DOHH2 (cell line): Measurements from ENCODE around the gene KIF26B.

Experiments used
- H3F3A ChIP-seq: fragments of 200-600 bp; sonication (generic), shearing (Covaris generic); 2 replicates; pipeline ENCODE4 v1.6.0; 2016; ENCODE audit warnings: antibody characterized with exemption, mild to moderate bottlenecking; ENCODE audit not compliant: control insufficient read depth, insufficient read depth
- H3K27ac ChIP-seq: fragments of 200-600 bp; sonication (generic); 2 replicates; pipeline ENCODE4 v1.5.1; 2014; ENCODE audit warnings: low read depth, mild to moderate bottlenecking, low read length, moderate library complexity
- H3K27me3 ChIP-seq: fragments of 200-600 bp; sonication (generic); 2 replicates; pipeline ENCODE4 v1.6.1; 2014; ENCODE audit warnings: mild to moderate bottlenecking, low read length, mixed read lengths; ENCODE audit not compliant: control insufficient read depth
- H3K36me3 ChIP-seq: fragments of 200-600 bp; sonication (generic); 2 replicates; pipeline ENCODE4 v1.6.1; 2014; ENCODE audit warnings: mild to moderate bottlenecking, low read length, moderate library complexity, mixed read lengths; ENCODE audit not compliant: control insufficient read depth
- H3K4me1 ChIP-seq: fragments of 200-600 bp; sonication (generic); 2 replicates; pipeline ENCODE4 v1.6.1; 2014; ENCODE audit warnings: mild to moderate bottlenecking, low read length, mixed read lengths; ENCODE audit not compliant: control insufficient read depth
- H3K4me2 ChIP-seq: fragments of 200-600 bp; sonication (generic); 2 replicates; pipeline ENCODE4 v1.6.0; 2014; ENCODE audit warnings: mild to moderate bottlenecking, low read length, moderate library complexity
- H3K4me3 ChIP-seq: fragments of 200-600 bp; sonication (generic); 2 replicates; pipeline ENCODE4 v1.5.1; 2014; ENCODE audit warnings: mild to moderate bottlenecking, low read length, mixed read lengths
- H3K79me2 ChIP-seq: fragments of 200-600 bp; sonication (generic); 2 replicates; pipeline ENCODE4 v1.6.1; 2014; ENCODE audit warnings: mild to moderate bottlenecking, low read length, mixed read lengths; ENCODE audit not compliant: control insufficient read depth
- H3K9me2 ChIP-seq: fragments of 200-600 bp; sonication (generic); replicated peaks from 2 replicates; pipeline ENCODE4 v1.6.1; 2014; ENCODE audit warnings: mild to moderate bottlenecking, low read length, mixed read lengths; ENCODE audit not compliant: control insufficient read depth
- H3K9me3 ChIP-seq: fragments of 200-600 bp; sonication (generic); 2 replicates; pipeline ENCODE4 v1.6.1; 2014; ENCODE audit warnings: antibody characterized with exemption, low read length, mixed read lengths; ENCODE audit not compliant: control insufficient read depth, insufficient read depth
- H4K20me1 ChIP-seq: fragments of 200-600 bp; sonication (generic); 2 replicates; pipeline ENCODE4 v1.6.0; 2014; ENCODE audit warnings: low read depth, mild to moderate bottlenecking, antibody characterized with exemption, low read length, moderate library complexity; ENCODE audit not compliant: control insufficient read depth, insufficient read depth
- EZH2phosphoT487 ChIP-seq: fragments of 200-600 bp; sonication (generic); IDR thresholded peaks from 2 replicates; pipeline ENCODE4 v1.6.1; 2017; ENCODE audit warnings: borderline replicate concordance, mild to moderate bottlenecking, antibody characterized with exemption, low read length, moderate library complexity, mixed read lengths
- TF ChIP-seq, protein P1 (sequence below): fragments of 200-600 bp; sonication (generic); IDR thresholded peaks from one replicate; pipeline ENCODE4 v1.5.1; 2014; ENCODE audit warnings: antibody characterized with exemption, mild to moderate bottlenecking, low read depth, low read length; ENCODE audit not compliant: poor library complexity, severe bottlenecking

KIF26B gene

DNA sequence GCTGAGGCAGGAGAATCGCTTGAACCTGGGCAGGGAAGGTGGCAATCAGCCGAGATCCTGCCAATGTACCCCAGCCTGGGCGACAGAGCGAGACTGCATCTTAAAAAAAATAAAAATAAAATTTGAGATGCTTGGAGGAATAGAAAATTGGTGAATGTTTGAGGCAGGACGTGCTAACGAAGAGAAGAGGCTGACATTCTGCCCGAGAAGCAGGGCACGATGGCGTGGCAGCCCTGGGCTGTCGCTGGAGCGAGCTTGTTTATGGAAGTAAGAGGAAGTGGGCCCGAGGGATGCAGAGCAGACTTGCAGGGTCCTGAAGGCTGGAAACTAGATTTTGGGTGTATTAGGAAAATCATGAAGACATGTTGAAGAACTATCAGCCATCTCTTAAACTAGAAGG, 92.6 kb downstream of the KIF26B start:
- Histone ChIP-seq H3K4me3 (no peak overlapping the region), H3K9me2 (no peaks in the 10 kb centered on the region), H3K27ac (no peak overlapping the region), H3K79me2 (no peaks in the 10 kb centered on the region), H3K27me3 (no peaks in the 10 kb centered on the region), H3K36me3 (no peaks in the 10 kb centered on the region), H3K4me1 (no peaks in the 10 kb centered on the region), H4K20me1 (no peaks in the 10 kb centered on the region), H3K4me2 (no peak overlapping the region), H3K9me3 (no peaks in the 10 kb centered on the region), H3F3A (no peaks in the 10 kb centered on the region)
- TF ChIP-seq, protein P1, sequence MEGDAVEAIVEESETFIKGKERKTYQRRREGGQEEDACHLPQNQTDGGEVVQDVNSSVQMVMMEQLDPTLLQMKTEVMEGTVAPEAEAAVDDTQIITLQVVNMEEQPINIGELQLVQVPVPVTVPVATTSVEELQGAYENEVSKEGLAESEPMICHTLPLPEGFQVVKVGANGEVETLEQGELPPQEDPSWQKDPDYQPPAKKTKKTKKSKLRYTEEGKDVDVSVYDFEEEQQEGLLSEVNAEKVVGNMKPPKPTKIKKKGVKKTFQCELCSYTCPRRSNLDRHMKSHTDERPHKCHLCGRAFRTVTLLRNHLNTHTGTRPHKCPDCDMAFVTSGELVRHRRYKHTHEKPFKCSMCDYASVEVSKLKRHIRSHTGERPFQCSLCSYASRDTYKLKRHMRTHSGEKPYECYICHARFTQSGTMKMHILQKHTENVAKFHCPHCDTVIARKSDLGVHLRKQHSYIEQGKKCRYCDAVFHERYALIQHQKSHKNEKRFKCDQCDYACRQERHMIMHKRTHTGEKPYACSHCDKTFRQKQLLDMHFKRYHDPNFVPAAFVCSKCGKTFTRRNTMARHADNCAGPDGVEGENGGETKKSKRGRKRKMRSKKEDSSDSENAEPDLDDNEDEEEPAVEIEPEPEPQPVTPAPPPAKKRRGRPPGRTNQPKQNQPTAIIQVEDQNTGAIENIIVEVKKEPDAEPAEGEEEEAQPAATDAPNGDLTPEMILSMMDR, result no peak
- TF ChIP-seq EZH2phosphoT487, result no peak

DNA sequence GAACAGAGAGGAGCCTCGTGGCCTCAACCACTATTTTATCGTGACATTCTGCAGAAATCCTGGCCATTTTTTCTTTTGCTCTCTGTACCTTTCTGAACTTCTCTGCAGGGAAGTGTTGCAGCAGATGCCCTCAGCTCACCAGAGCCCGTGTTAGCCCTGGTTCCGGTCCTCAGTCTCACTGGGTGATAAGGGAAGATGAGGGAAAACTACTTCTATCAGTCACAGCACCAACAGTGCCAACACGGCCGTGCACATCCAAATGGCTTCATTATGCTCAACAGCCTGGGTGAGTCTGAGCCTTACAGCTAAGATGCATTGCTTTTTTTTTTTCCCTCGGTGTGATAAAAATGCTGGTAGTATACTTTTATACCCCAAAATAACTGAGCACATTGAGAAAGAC, 93.0 kb downstream of the KIF26B start:
- TF ChIP-seq EZH2phosphoT487, result no peak
- TF ChIP-seq, protein P1, result no peak
- Histone ChIP-seq H3F3A (no peaks in the 10 kb centered on the region), H3K4me2 (no peak overlapping the region), H4K20me1 (no peaks in the 10 kb centered on the region), H3K27me3 (no peaks in the 10 kb centered on the region), H3K4me1 (no peaks in the 10 kb centered on the region), H3K4me3 (no peak overlapping the region), H3K79me2 (no peaks in the 10 kb centered on the region), H3K9me3 (no peaks in the 10 kb centered on the region), H3K9me2 (no peaks in the 10 kb centered on the region), H3K27ac (no peak overlapping the region), H3K36me3 (no peaks in the 10 kb centered on the region)

DNA sequence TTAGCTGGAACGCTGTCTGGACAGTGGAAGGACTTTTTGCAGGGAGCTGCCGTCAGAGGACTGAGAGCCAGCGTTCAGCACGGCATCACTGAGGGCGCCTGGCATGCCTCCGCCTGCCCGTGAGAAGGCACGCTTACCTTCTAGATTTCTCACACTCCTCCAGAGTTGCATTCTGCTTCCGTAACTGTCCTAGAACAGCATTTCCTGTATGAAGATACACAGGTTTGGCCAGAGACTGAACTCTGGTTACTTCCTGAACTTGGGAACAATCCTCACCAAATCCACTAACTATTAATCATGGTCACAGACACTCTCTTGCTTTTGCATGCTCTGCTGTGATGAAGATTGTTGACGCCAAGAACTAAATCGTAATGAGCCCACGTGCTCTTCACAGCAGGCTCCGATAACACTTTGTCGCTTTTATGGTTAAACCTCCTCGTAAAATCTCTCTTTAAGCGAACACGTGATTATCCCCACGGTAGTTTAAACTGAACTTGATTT, 93.5 kb downstream of the KIF26B start:
- no peaks in the 10 kb centered on the region for H3F3A ChIP-seq

More for the DNA sequence above, 93.5 kb downstream of the KIF26B start:
- H3K4me1 ChIP-seq, result no peaks in the 10 kb centered on the region
- H3K9me2 ChIP-seq, result no peaks in the 10 kb centered on the region
- no peak overlapping the region for H3K4me3 ChIP-seq
- no peaks in the 10 kb centered on the region for H3K9me3 ChIP-seq
- no peaks in the 10 kb centered on the region for H4K20me1 ChIP-seq
- no peaks in the 10 kb centered on the region for H3K79me2 ChIP-seq
- no peak overlapping the region for H3K27ac ChIP-seq
- no peaks in the 10 kb centered on the region for H3K27me3 ChIP-seq
- no peak overlapping the region for H3K4me2 ChIP-seq
- TF ChIP-seq EZH2phosphoT487, result no peak
- TF ChIP-seq, protein P1, result no peak
- no peaks in the 10 kb centered on the region for H3K36me3 ChIP-seq
